K562 (cell line): ENCODE results near the gene CEMIP. TPM values are rescaled to one million over a fixed set of nuclear protein-coding genes. Genes with fewer than 3 reads are reported as not detected.

ENCODE experiments used
- ATAC-seq: fragments of 200-7000 bp; cut with Tn5 transposase; 3 replicates; pipeline ENCODE4 v1.9.1; 2020; ENCODE audit warnings: moderate library complexity
- BruUV-seq: library from RNA; stranded (reverse); fragments of 400-500 nt; replicated peaks from 2 replicates; lab custom pipeline; 2021; lab: Mats Ljungman, UMichigan
- CTCF ChIA-PET: fragments of 300-600 bp; formaldehyde crosslinking; extraction: SDS; loops from one replicate; lab custom pipeline; 2021; ENCODE audit warnings: low intra/inter-chr PET ratio; lab: Yijun Ruan, JAX
- POLR2A ChIA-PET: fragments of 300-600, 350-650 bp; sonication (Branson Sonifier 250); formaldehyde crosslinking; extraction: SDS; loops from one replicate; lab custom pipeline; 2021; ENCODE audit warnings: antibody characterized with exemption, inconsistent platforms; lab: Yijun Ruan, JAX
- DNase-seq, 4 experiments: peaks; one replicate each; pipeline versions ENCODE4 v3.0.0 to v3.0.0-alpha.2; 2011 to 2018; ENCODE audit warnings: low spot score in 3 of 4, mixed read lengths in 3 of 4; ENCODE audit errors: extremely low read depth in 1 of 4
- FAIRE-seq: peaks from 2 replicates; lab custom pipeline; 2011; peaks lifted over from hg19 to GRCh38; lab: Jason Lieb, UNC
- H2AFZ ChIP-seq: 2 replicates; pipeline ENCODE4 v1.6.0; 2011; ENCODE audit warnings: low read depth, low read length, control low read depth, inconsistent platforms
- H3K27ac ChIP-seq: fragments of 200-600 bp; 3 replicates; pipeline ENCODE4 v1.8.0; 2011; ENCODE audit warnings: low read depth, mild to moderate bottlenecking, control low read depth, inconsistent platforms, low read length, moderate library complexity, mixed read lengths; ENCODE audit errors: extremely low read depth
- H3K27me3 ChIP-seq, 2 experiments: fragments of 300-600 bp in 1 of 2; 2 replicates in 1 of 2; 3 replicates in 1 of 2; pipeline versions ENCODE4 v1.6.0 to v1.8.0; 2011; ENCODE audit warnings: inconsistent platforms in 2 of 2, low read length in 2 of 2, mild to moderate bottlenecking in 1 of 2, mixed read lengths in 1 of 2, moderate library complexity in 1 of 2; ENCODE audit not compliant: control insufficient read depth in 2 of 2, insufficient read depth in 2 of 2
- H3K36me3 ChIP-seq: fragments of 300-600 bp; 3 replicates; pipeline ENCODE4 v1.8.0; 2011; ENCODE audit warnings: mild to moderate bottlenecking, low read length, inconsistent platforms; ENCODE audit not compliant: control insufficient read depth, insufficient read depth
- H3K4me1 ChIP-seq, 2 experiments: fragments of 200-600 bp in 1 of 2; replicated peaks in 1 of 2; 2 replicates in 1 of 2; 3 replicates in 1 of 2; pipeline versions ENCODE4 v1.5.1 to v1.8.0; 2011; ENCODE audit warnings: inconsistent platforms in 2 of 2, low read length in 2 of 2, mild to moderate bottlenecking in 1 of 2, mixed read lengths in 1 of 2, moderate library complexity in 1 of 2; ENCODE audit not compliant: control insufficient read depth in 2 of 2, insufficient read depth in 2 of 2
- H3K4me2 ChIP-seq: 2 replicates; pipeline ENCODE4 v1.6.1; 2011; ENCODE audit warnings: low read length, control low read depth, inconsistent platforms, mixed read lengths; ENCODE audit not compliant: insufficient read depth
- H3K4me3 ChIP-seq: fragments of 200-600 bp; sonication (generic), shearing (Covaris generic); 2 replicates; pipeline ENCODE4 v1.5.1; 2016; ENCODE audit warnings: control low read depth, inconsistent platforms
- H3K79me2 ChIP-seq: fragments of 200-600 bp; 3 replicates; pipeline ENCODE4 v1.8.0; 2011; ENCODE audit warnings: low read length, inconsistent platforms; ENCODE audit not compliant: control insufficient read depth, insufficient read depth
- H3K9ac ChIP-seq, 2 experiments: 2 replicates each; pipeline versions ENCODE4 v1.6.0 to v1.6.1; 2011; ENCODE audit warnings: low read depth in 2 of 2, low read length in 2 of 2, control low read depth in 1 of 2, inconsistent platforms in 1 of 2, mild to moderate bottlenecking in 1 of 2, mixed read lengths in 1 of 2; ENCODE audit not compliant: insufficient read depth in 1 of 2
- H3K9me1 ChIP-seq: one replicate; pipeline ENCODE4 v1.6.0; 2011; ENCODE audit warnings: inconsistent platforms, mild to moderate bottlenecking, low read length, moderate library complexity; ENCODE audit not compliant: control insufficient read depth, insufficient read depth
- H3K9me3 ChIP-seq: replicated peaks from 2 replicates; pipeline ENCODE4 v1.5.1; 2011; ENCODE audit warnings: low read depth, low read length, inconsistent platforms; ENCODE audit not compliant: control insufficient read depth, insufficient read depth
- H4K20me1 ChIP-seq: replicated peaks from 2 replicates; pipeline ENCODE4 v1.6.1; 2011; ENCODE audit warnings: low read length, inconsistent platforms, mixed read lengths; ENCODE audit not compliant: control insufficient read depth, insufficient read depth
- CEBPB ChIP-seq: fragments of 450-650 bp; IDR thresholded peaks from 2 replicates; pipeline ENCODE4 v1.6.1; 2016; ENCODE audit warnings: missing genetic modification characterization, missing compliant biosample characterization
- DACH1 ChIP-seq: fragments of 450-650 bp; IDR thresholded peaks from 2 replicates; pipeline ENCODE4 v1.6.1; 2018; ENCODE audit not compliant: partially characterized antibody
- DDX20 ChIP-seq: fragments of 450-650 bp; IDR thresholded peaks from 2 replicates; pipeline ENCODE4 v1.6.1; 2016; ENCODE audit warnings: missing genetic modification characterization, low read depth, mild to moderate bottlenecking, missing compliant biosample characterization, moderate library complexity
- HLTF ChIP-seq: fragments of 450-650 bp; IDR thresholded peaks from 2 replicates; pipeline ENCODE4 v1.6.1; 2016
- JUND ChIP-seq, 2 experiments: IDR thresholded peaks; 2 replicates in 1 of 2; 3 replicates in 1 of 2; pipeline ENCODE4 v1.6.1; 2011; ENCODE audit warnings: borderline replicate concordance in 2 of 2, low read depth in 2 of 2, low read length in 2 of 2, improper control_type of control experiment in 1 of 2, missing biosample characterization in 1 of 2, missing genetic modification characterization in 1 of 2, missing genetic modification reagents in 1 of 2
- MCM2 ChIP-seq: fragments of 450-650 bp; IDR thresholded peaks from 2 replicates; pipeline ENCODE4 v1.6.1; 2017; ENCODE audit warnings: low read depth, mild to moderate bottlenecking
- PRMT5 ChIP-seq: sonication (generic); formaldehyde crosslinking; IDR thresholded peaks from 2 replicates; pipeline ENCODE4 v1.5.0; 2020; ENCODE audit warnings: missing genetic modification reagents
- SETDB1 ChIP-seq: IDR thresholded peaks from one replicate; pipeline ENCODE4 v1.6.1; 2012; ENCODE audit warnings: low read length, control low read depth, inconsistent platforms
- SMAD2 ChIP-seq: fragments of 150-350 bp; IDR thresholded peaks from 2 replicates; pipeline ENCODE4 v1.6.1; 2014; ENCODE audit warnings: low read depth, mild to moderate bottlenecking, low read length
- SOX6 ChIP-seq: fragments of 450-650 bp; IDR thresholded peaks from 2 replicates; pipeline ENCODE4 v1.6.1; 2014; ENCODE audit warnings: mild to moderate bottlenecking
- SRSF3 ChIP-seq: fragments of 200-400 bp; formaldehyde crosslinking; IDR thresholded peaks from 2 replicates; pipeline ENCODE4 v1.6.1; 2016; ENCODE audit warnings: mild to moderate bottlenecking, low read length, moderate library complexity; ENCODE audit not compliant: insufficient read depth
- TEAD4 ChIP-seq, 2 experiments: sonication (generic) in 1 of 2; formaldehyde crosslinking in 1 of 2; IDR thresholded peaks; 2 replicates each; pipeline versions ENCODE4 v1.6.1 to v1.8.0; 2012 to 2022; ENCODE audit warnings: borderline replicate concordance in 1 of 2, inconsistent platforms in 1 of 2, low read length in 1 of 2, mild to moderate bottlenecking in 1 of 2, missing genetic modification reagents in 1 of 2
- ZBTB17 ChIP-seq: fragments of 450-650 bp; formaldehyde crosslinking; IDR thresholded peaks from 2 replicates; pipeline ENCODE4 v1.4.0; 2020; ENCODE audit warnings: mild to moderate bottlenecking
- ZNF143 ChIP-seq: sonication (generic); formaldehyde crosslinking; IDR thresholded peaks from 2 replicates; pipeline ENCODE4 v1.9.0; 2022; ENCODE audit warnings: mild to moderate bottlenecking, missing genetic modification reagents
- WGBS: fragments of 100-300 bp; shearing (Covaris generic); methylation state at CpG from one replicate; pipeline ENCODE4 v1.1.6; 2016; ENCODE audit warnings: low coverage, mixed read lengths; ENCODE audit not compliant: insufficient coverage; ENCODE audit errors: missing lambda C conversion rate; 5-methylcytosine and 5-hydroxymethylcytosine counted together
- in situ Hi-C: fragments of 300-500 bp; cut with MboI; formaldehyde crosslinking; loops from 4 replicates; pipeline ENCODE4 v1.15.0; 2018; ENCODE audit warnings: inconsistent platforms, mixed read lengths
- intact Hi-C: fragments of 100-400 bp; cut with micrococcal nuclease; formaldehyde crosslinking; loops from 2 replicates; pipeline ENCODE4 v1.14.2; 2022
- polyA plus RNA-seq, 8 experiments: library from polyadenylated mRNA; depleted of rRNA in 4 of 8; stranded (reverse) in 5 of 8; unstranded in 3 of 8; fragments of >200 nt; fragmentation: Nextera tagmentation in 2 of 8; fragmentation: Illumina TruSeq in 1 of 8; extraction: Ambion mirVana in 2 of 8; extraction: Trizol in 1 of 8; gene quantifications; 2 replicates each; pipeline versions ENCODE4 v1.2.1 to v1.2.3, GENCODE V29; 2011 to 2014; ENCODE audit warnings: inconsistent platforms in 1 of 8, missing spikeins in 1 of 8
- total RNA-seq, 7 experiments: library from RNA; depleted of rRNA in 6 of 7; stranded (reverse); fragments of >200 nt in 6 of 7; fragmentation: Illumina TruSeq in 2 of 7; extraction: Trizol in 2 of 7; gene quantifications; 2 replicates each; pipeline versions ENCODE4 v1.2.1 to v1.2.3, GENCODE V29; 2011 to 2021; ENCODE audit warnings: low replicate concordance in 1 of 7
- TF ChIP-seq, protein P1 (sequence below): fragments of 450-650 bp; formaldehyde crosslinking; IDR thresholded peaks from 2 replicates; pipeline ENCODE4 v1.4.0; 2020; ENCODE audit warnings: mild to moderate bottlenecking, moderate library complexity
- TF ChIP-seq, protein P2 (sequence below): fragments of 150-350 bp; conservative IDR thresholded peaks from 2 replicates; pipeline ENCODE4 v1.6.1; 2014; ENCODE audit warnings: low read length
- TF ChIP-seq, protein P3 (sequence below): fragments of 450-650 bp; formaldehyde crosslinking; IDR thresholded peaks from 2 replicates; pipeline ENCODE4 v1.4.0; 2020; ENCODE audit warnings: mild to moderate bottlenecking

The CEMIP gene
- total and polyA plus RNA-seq, 9 of the 15 experiments (the other 6 are each of a cell fraction or from before 2014, with no cell fraction given) = 0.33 TPM; not detected in 8

DNA sequence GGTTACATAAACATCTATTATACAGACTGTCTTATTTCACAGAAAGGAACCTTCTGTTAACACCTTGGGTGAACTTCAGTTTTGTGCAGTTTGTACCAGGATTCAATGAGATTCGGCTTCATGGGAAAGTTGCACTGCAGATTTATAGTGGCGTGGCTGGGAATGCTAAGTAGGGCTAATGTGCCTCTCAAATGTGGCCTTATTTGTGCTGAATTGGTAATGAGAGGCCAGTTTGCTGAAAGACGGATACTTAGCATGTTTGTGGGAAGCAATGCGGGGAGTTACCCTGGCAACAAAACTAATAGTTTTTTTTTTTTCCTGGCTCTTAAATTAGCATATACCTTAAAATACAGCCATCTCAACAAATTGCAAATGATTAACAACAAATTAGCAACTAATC, 28.6 kb upstream of the CEMIP start:
- H3K9me1 ChIP-seq = no peaks in the 10 kb centered on the region
- no peak overlapping the region for H2AFZ ChIP-seq
- no TSS peak for BruUV-seq
- no peak overlapping the region for H3K4me3 ChIP-seq
- FAIRE-seq (no peak), ATAC-seq (no peak), DNase-seq (no peak)
- H3K9me3 ChIP-seq = no peaks in the 10 kb centered on the region
- intact Hi-C loops (no loop called here), in situ Hi-C loops (no loop called here)
- ChIA-PET POLR2A (no interaction called here), CTCF (interaction anchor here (0.7 kb wide), 1 partner anchor 189 kb away, joined by 3 read pairs; no protein-coding TSS in a partner anchor)
- no peaks in the 10 kb centered on the region; a peak in 1 of 5 replicates for H3K4me1 ChIP-seq
- H3K9ac ChIP-seq = no peak overlapping the region
- H3K27ac ChIP-seq = no peak overlapping the region
- TF ChIP-seq TEAD4 (IDR thresholded peaks at IDR 0.05; ENCODE audit: low read length) (no peak), TEAD4 (CRISPR knock-in tag; IDR thresholded peaks at IDR 0.05; ENCODE audit: borderline replicate concordance) (no peak), CEBPB (tag) (no peak), SETDB1 (no peak), SRSF3 (no peak), SOX6 (no peak), SMAD2 (no peak), DDX20 (no peak), JUND (IDR thresholded peaks at IDR 0.05; ENCODE audit: borderline replicate concordance, low read depth, low read length) (no peak), JUND (tag; IDR thresholded peaks at IDR 0.05; ENCODE audit: borderline replicate concordance, low read depth, low read length) (no peak), MCM2 (no peak), DACH1 (no peak), ZBTB17 (no peak), HLTF (no peak), PRMT5 (CRISPR knock-in tag) (no peak), ZNF143 (CRISPR knock-in tag) (no peak)
- TF ChIP-seq, protein P1, sequence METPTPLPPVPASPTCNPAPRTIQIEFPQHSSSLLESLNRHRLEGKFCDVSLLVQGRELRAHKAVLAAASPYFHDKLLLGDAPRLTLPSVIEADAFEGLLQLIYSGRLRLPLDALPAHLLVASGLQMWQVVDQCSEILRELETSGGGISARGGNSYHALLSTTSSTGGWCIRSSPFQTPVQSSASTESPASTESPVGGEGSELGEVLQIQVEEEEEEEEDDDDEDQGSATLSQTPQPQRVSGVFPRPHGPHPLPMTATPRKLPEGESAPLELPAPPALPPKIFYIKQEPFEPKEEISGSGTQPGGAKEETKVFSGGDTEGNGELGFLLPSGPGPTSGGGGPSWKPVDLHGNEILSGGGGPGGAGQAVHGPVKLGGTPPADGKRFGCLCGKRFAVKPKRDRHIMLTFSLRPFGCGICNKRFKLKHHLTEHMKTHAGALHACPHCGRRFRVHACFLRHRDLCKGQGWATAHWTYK = no peak
- TF ChIP-seq, protein P2, sequence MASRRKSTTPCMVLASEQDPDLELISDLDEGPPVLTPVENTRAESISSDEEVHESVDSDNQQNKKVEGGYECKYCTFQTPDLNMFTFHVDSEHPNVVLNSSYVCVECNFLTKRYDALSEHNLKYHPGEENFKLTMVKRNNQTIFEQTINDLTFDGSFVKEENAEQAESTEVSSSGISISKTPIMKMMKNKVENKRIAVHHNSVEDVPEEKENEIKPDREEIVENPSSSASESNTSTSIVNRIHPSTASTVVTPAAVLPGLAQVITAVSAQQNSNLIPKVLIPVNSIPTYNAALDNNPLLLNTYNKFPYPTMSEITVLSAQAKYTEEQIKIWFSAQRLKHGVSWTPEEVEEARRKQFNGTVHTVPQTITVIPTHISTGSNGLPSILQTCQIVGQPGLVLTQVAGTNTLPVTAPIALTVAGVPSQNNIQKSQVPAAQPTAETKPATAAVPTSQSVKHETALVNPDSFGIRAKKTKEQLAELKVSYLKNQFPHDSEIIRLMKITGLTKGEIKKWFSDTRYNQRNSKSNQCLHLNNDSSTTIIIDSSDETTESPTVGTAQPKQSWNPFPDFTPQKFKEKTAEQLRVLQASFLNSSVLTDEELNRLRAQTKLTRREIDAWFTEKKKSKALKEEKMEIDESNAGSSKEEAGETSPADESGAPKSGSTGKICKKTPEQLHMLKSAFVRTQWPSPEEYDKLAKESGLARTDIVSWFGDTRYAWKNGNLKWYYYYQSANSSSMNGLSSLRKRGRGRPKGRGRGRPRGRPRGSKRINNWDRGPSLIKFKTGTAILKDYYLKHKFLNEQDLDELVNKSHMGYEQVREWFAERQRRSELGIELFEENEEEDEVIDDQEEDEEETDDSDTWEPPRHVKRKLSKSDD = no peak
- TF ChIP-seq, protein P3, sequence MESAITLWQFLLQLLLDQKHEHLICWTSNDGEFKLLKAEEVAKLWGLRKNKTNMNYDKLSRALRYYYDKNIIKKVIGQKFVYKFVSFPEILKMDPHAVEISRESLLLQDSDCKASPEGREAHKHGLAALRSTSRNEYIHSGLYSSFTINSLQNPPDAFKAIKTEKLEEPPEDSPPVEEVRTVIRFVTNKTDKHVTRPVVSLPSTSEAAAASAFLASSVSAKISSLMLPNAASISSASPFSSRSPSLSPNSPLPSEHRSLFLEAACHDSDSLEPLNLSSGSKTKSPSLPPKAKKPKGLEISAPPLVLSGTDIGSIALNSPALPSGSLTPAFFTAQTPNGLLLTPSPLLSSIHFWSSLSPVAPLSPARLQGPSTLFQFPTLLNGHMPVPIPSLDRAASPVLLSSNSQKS (CRISPR knock-in tag) = no peak
- peaks cover 6 to 20% of the 10 kb centered on the region in 2 experiments; a peak in 4 of 5 replicates for H3K27me3 ChIP-seq
- H4K20me1 ChIP-seq = no peaks in the 10 kb centered on the region
- 0% methylated on average over 4 of the region's 4 CpGs for WGBS
- no peaks in the 10 kb centered on the region for H3K36me3 ChIP-seq
- no peak overlapping the region for H3K4me2 ChIP-seq
- no peaks in the 10 kb centered on the region for H3K79me2 ChIP-seq
